Right hindlimb (tissue), 1 donor: ENCODE measurements around the gene SCGB1D1.

Source experiments
- DNase-seq: peaks from one replicate; pipeline ENCODE4 v3.0.0-alpha.2; 2018

The SCGB1D1 gene

GRCh38 chr11:62237499-62237898 lies 47.5 kb downstream of the SCGB1D1 start:
- DNase-seq = no peak

GRCh38 chr11:62238151-62238550 lies 48.1 kb downstream of the SCGB1D1 start:
- no peak for DNase-seq

- DNase-seq = no peak
These were observed 51.1 kb downstream of the SCGB1D1 start for GRCh38 chr11:62241095-62241494.

GRCh38 chr11:62242021-62242420 lies 52.0 kb downstream of the SCGB1D1 start, which contains the start of gene SCGB1D2:
SCGB1D2 (plus strand) TSS chr11:62242239; CDS start chr11:62242308, 69 bp downstream.
- DNase-seq = no peak
